22Rv1 (cell line): ENCODE data around the gene AHRR.

Source experiments
- H3K27ac ChIP-seq: fragments of 450-650 bp; 2 replicates; pipeline ENCODE4 v1.5.1; 2017
- ZFX ChIP-seq: fragments of 450-650 bp; IDR thresholded peaks from 2 replicates; pipeline ENCODE4 v1.6.1; 2017; ENCODE audit warnings: antibody characterized with exemption, borderline replicate concordance
- TF ChIP-seq, protein P1 (sequence below): fragments of 450-650 bp; IDR thresholded peaks from 2 replicates; pipeline ENCODE4 v1.5.1; 2017; ENCODE audit warnings: mild to moderate bottlenecking

Gene AHRR

DNA sequence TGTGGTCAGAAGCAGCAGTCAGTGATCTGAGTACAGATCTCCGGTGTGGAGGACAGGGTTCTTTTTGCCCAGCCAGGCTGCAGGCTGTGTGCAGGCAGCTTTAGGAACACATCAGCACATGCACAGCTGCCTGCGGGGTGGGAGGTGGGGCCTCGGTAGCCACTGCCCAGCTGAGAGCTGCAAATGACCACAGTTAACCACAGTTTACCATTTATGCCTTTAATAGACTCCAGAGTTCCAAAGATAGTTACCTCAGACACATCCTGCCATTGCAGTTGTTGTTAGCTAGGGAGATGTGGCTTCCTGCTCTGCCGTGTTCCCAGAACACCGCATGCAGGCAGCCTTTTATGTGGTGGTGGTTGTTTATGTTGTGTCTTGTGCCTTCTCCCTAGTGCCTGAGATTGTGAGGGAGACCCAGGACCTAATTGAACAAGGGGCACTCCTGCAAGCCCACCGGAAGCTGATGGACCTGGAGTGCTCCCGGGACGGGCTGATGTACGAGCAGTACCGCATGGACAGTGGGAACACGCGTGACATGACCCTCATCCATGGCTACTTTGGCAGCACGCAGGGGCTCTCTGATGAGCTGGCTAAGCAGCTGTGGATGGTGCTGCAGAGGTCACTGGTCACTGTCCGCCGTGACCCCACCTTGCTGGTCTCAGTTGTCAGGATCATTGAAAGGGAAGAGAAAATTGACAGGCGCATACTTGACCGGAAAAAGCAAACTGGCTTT is 131.6 kb downstream of the AHRR start:
- TF ChIP-seq, protein P1, sequence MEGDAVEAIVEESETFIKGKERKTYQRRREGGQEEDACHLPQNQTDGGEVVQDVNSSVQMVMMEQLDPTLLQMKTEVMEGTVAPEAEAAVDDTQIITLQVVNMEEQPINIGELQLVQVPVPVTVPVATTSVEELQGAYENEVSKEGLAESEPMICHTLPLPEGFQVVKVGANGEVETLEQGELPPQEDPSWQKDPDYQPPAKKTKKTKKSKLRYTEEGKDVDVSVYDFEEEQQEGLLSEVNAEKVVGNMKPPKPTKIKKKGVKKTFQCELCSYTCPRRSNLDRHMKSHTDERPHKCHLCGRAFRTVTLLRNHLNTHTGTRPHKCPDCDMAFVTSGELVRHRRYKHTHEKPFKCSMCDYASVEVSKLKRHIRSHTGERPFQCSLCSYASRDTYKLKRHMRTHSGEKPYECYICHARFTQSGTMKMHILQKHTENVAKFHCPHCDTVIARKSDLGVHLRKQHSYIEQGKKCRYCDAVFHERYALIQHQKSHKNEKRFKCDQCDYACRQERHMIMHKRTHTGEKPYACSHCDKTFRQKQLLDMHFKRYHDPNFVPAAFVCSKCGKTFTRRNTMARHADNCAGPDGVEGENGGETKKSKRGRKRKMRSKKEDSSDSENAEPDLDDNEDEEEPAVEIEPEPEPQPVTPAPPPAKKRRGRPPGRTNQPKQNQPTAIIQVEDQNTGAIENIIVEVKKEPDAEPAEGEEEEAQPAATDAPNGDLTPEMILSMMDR, result no peak
- no peak overlapping the region for H3K27ac ChIP-seq

DNA sequence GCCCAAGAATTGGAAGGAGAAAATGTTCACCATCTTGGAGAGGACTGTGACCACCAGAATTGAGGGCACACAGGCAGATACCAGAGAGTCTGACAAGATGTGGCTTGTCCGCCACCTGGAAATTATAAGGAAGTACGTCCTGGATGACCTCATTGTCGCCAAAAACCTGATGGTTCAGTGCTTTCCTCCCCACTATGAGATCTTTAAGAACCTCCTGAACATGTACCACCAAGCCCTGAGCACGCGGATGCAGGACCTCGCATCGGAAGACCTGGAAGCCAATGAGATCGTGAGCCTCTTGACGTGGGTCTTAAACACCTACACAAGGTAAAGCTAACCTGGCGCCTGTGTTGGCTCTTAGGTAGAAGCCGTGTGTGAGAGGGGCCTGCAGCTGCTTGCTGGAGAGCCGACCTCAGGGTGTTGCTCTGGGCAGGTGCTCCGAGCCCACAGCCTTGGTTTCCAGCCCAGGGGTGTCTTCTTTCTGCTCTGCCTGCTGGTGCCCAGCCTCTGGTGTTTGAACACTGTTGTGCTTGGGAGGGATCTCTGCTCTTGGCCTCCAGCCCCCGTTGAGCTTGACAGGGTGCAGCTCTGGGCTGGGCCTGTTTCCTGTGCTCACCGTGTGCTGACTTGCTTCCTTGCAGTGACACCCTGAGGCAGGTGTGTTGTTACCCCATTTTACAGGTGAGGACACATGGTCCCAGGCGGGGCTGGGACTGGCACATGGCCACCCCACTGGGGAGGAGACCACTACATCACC is 132.4 kb downstream of the AHRR start:
- TF ChIP-seq ZFX, result no peak
- TF ChIP-seq, protein P1, result no peak
- H3K27ac ChIP-seq, result no peak overlapping the region

DNA sequence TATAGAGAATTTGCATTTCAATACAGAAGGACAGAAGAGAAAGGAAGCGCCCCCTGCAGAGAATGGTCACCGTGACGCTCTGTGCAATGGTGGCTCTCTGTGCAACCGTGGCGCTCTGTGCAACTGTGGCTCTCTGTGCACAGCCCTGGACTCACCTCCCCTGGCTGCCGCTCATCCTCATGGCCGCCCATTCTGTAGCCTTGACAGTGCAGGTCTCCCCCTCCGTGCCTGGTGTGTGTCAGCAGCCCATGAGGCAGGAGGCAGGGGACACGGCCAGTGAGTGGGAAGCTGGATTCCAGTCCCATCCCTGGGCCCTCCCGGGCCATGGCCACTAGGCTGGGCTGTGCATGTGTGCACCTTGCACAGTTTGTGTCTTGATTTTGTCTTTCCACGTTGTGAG is 133.4 kb downstream of the AHRR start:
- TF ChIP-seq ZFX, result no peak
- TF ChIP-seq, protein P1, result no peak
- no peak overlapping the region for H3K27ac ChIP-seq

DNA sequence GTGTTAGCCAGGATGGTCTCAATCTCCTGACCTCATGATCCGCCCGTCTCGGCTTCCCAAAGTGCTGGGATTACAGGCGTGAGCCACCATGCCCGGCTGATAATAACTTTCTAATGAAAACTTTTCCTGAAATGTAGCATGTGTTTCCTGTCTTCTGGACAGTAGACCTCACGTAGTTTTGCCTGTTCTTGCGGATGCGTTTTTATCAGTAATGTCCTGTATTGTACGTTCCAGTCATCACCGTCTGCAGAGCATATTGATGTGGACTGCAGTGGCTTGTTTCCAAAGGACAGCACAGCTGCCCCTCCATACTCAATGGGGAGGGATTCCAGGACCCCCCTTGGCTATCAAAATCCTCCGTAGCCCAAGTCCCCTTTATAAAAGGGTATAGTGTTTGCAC is 134.3 kb downstream of the AHRR start:
- TF ChIP-seq ZFX, result no peak
- TF ChIP-seq, protein P1, result no peak
- no peak overlapping the region for H3K27ac ChIP-seq

DNA sequence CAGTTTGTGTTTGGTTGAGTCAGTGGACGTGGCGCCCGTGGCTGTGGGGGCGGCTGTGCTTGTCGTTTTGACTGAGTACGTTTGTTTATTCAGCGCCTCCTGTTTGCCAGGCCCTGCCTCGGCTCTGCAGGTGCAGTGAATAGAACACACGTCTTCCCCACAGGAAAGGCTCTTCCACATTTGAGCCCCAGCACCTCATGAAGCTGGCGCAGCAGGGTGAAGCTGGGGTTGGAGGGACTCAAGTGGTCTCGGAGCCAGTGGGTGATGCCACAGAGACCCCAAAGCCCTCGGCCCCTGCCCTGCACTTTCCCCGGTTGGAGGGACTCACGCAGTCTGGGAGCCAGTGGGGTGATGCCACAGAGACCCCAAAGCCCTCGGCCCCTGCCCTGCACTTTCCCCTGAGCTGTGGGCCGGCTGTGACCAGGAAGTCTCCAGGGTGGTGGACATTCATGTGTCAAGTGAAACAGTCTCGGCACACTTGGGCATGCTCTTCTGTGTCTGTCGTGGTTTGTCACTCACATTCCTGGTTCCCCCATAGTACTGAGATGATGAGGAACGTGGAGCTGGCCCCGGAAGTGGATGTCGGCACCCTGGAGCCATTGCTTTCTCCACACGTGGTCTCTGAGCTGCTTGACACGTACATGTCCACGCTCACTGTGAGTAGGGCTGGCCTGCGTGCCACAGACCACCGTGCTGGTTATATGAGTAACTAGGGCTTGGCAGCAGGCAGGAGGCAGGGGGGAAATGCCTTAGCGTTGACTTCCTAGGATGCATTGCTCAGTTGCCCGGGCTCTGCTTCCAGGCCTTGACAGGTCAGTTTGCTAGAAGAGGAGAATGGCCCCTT is 135.1 kb downstream of the AHRR start:
- no peak overlapping the region for H3K27ac ChIP-seq
- no peak for TF ChIP-seq ZFX
- TF ChIP-seq, protein P1, result no peak

DNA sequence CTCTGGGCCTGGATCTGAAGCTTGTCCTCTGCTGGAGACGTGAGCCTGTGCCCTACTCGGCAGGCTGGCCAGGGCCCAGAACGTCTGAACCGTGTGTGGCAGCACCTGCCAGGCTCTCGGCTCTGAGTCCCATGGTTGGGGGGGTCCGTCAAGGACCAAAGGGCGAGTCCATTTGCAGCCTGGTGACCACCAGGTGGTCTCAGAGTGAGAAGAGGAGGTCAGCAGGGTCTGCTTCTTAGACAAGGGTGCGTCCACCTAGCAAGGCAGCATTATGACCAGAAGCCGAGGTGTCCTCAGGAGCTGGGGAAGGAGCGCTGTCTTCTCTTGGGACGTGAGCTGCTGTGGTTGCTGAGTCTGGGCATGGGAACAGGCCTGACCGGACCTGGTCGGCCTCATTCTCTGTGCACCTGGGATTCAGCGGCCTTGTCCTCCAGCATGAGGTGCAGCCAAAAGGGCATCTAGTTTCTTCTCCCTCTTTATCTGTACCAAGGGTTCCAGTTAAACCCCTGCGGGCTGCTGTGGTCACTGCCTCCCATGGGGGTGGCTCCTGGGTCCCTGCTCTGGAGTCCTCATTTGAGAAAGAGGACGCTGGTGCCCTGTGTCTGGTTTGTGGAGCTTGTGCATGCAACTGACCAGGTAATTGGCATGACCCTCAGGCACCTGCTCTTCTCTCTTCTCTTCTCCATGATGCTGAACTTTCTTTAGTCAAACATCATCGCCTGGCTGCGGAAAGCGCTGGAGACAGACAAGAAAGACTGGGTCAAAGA is 135.9 kb downstream of the AHRR start:
- no peak overlapping the region for H3K27ac ChIP-seq
- TF ChIP-seq, protein P1, result no peak
- no peak for TF ChIP-seq ZFX
